Renal cortex interstitium (tissue), 15 donors: ENCODE data around the gene MYO1B. TPM values are rescaled to one million over a fixed set of nuclear protein-coding genes. Genes with fewer than 3 reads are reported as not detected.

ENCODE experiments used
- DNase-seq, 11 donors: peaks; one replicate each; pipeline ENCODE4 v3.0.0-alpha.2; 2013; ENCODE audit warnings: low read depth in 9 of 11, low spot score in 4 of 11; ENCODE audit errors: extremely low read depth in 1 of 11
- long read RNA-seq, 16 experiments: transcript quantifications; one replicate each; lab custom pipeline, GENCODE V29; 2026
- polyA plus RNA-seq, 3 donors: library from polyadenylated mRNA; unstranded; fragments of 120-200 nt; gene quantifications; one replicate each; pipeline ENCODE4 v1.2.1, GENCODE V29; 2013; ENCODE audit not compliant: insufficient read length in 3 of 3

The MYO1B gene
- polyA plus RNA-seq, result 100 to 1,000 TPM in 2 of 3 donors, 10 to 100 TPM in 1; 92.5 to 123 (median 118) TPM
- long read RNA-seq, donor 1, full-length matches to known transcripts, result 4 of 4 reads
- long read RNA-seq, donor 1, partial matches to known transcripts, result 0 of 4 reads
- long read RNA-seq, donor 1, other reads (novel, unspliced or antisense), result 0 of 4 reads
- long read RNA-seq, donor 2, full-length matches to known transcripts, result 3 of 3 reads
- long read RNA-seq, donor 2, partial matches to known transcripts, result 0 of 3 reads
- long read RNA-seq, donor 2, other reads (novel, unspliced or antisense), result 0 of 3 reads
- long read RNA-seq, donor 3, full-length matches to known transcripts, result 12 of 12 reads
- long read RNA-seq, donor 3, partial matches to known transcripts, result 0 of 12 reads
- long read RNA-seq, donor 3, other reads (novel, unspliced or antisense), result 0 of 12 reads
- long read RNA-seq, donor 4, full-length matches to known transcripts, result 9 of 14 reads
- long read RNA-seq, donor 4, partial matches to known transcripts, result 5 of 14 reads
- long read RNA-seq, donor 4, other reads (novel, unspliced or antisense), result 0 of 14 reads
- long read RNA-seq, donor 5, result 0 reads
- long read RNA-seq, donor 6, full-length matches to known transcripts, result 5 of 33 reads
- long read RNA-seq, donor 6, partial matches to known transcripts, result 28 of 33 reads
- long read RNA-seq, donor 6, other reads (novel, unspliced or antisense), result 0 of 33 reads
- long read RNA-seq, donor 7, full-length matches to known transcripts, result 9 of 14 reads
- long read RNA-seq, donor 7, partial matches to known transcripts, result 5 of 14 reads
- long read RNA-seq, donor 7, other reads (novel, unspliced or antisense), result 0 of 14 reads
- long read RNA-seq, donor 8, full-length matches to known transcripts, result 8 of 8 reads
- long read RNA-seq, donor 8, partial matches to known transcripts, result 0 of 8 reads
- long read RNA-seq, donor 8, other reads (novel, unspliced or antisense), result 0 of 8 reads
- long read RNA-seq, donor 9, full-length matches to known transcripts, result 4 of 23 reads
- long read RNA-seq, donor 9, partial matches to known transcripts, result 19 of 23 reads
- long read RNA-seq, donor 9, other reads (novel, unspliced or antisense), result 0 of 23 reads
- long read RNA-seq, donor 10, full-length matches to known transcripts, result 5 of 26 reads
- long read RNA-seq, donor 10, partial matches to known transcripts, result 21 of 26 reads
- long read RNA-seq, donor 10, other reads (novel, unspliced or antisense), result 0 of 26 reads
- long read RNA-seq, donor 11, full-length matches to known transcripts, result 4 of 4 reads
- long read RNA-seq, donor 11, partial matches to known transcripts, result 0 of 4 reads
- long read RNA-seq, donor 11, other reads (novel, unspliced or antisense), result 0 of 4 reads
- long read RNA-seq, donor 12, full-length matches to known transcripts, result 1 of 1 reads
- long read RNA-seq, donor 12, partial matches to known transcripts, result 0 of 1 reads
- long read RNA-seq, donor 12, other reads (novel, unspliced or antisense), result 0 of 1 reads
- long read RNA-seq, donor 13, full-length matches to known transcripts, result 7 of 22 reads
- long read RNA-seq, donor 13, partial matches to known transcripts, result 15 of 22 reads
- long read RNA-seq, donor 13, other reads (novel, unspliced or antisense), result 0 of 22 reads
- long read RNA-seq, donor 14, full-length matches to known transcripts, result 10 of 16 reads
- long read RNA-seq, donor 14, partial matches to known transcripts, result 6 of 16 reads
- long read RNA-seq, donor 14, other reads (novel, unspliced or antisense), result 0 of 16 reads
- long read RNA-seq, donor 15, full-length matches to known transcripts, result 5 of 15 reads
- long read RNA-seq, donor 15, partial matches to known transcripts, result 10 of 15 reads
- long read RNA-seq, donor 15, other reads (novel, unspliced or antisense), result 0 of 15 reads
- long read RNA-seq, donor 16, full-length matches to known transcripts, result 15 of 45 reads
- long read RNA-seq, donor 16, partial matches to known transcripts, result 30 of 45 reads
- long read RNA-seq, donor 16, other reads (novel, unspliced or antisense), result 0 of 45 reads

- DNase-seq, result peak in 8 of 11 donors; percentile 61 to 78 (median 72)
Measured at GRCh38 chr2:191245046-191245868, at the start of gene MYO1B. Gene MYO1B, plus strand, starts transcription at chr2:191245404. Its CDS starts 31,492 bp downstream, at chr2:191276896.

- no peak for DNase-seq
Measured at GRCh38 chr2:191197096-191197495, 48.1 kb upstream of the MYO1B start.

GRCh38 chr2:191198271-191198670, 46.9 kb upstream of the MYO1B start:
- DNase-seq, result no peak

DNA sequence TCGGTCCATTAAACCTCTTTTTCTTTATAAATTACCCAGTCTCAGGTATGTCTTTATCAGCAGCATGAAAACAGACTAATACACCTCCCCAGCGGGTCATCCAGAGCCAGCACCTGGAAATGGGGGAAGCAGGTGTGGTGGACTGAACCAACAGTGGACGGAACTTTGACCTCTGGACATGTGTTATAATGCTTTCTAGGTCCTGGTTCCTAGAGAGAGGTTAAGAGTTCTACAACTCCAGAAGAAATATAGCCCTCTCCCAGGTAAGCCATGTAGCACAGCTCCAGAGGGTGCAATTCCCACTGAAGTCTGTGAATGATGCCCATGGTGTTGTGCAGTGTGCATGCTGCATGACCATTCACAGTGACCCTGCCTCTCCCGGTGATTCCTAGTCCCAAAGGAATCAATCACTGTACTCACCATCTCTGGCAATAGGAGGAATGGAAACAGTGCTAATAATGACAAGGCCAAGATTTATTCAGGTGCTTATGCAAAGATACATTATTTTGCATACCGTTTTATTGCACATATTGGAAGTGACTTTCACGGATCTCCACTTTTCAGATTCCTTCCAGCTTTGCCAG, 45.2 kb upstream of the MYO1B start:
- DNase-seq, result no peak

- no peak for DNase-seq
Measured at GRCh38 chr2:191200910-191201309, 44.3 kb upstream of the MYO1B start.

GRCh38 chr2:191202209-191202721, 42.9 kb upstream of the MYO1B start:
- no peak for DNase-seq

GRCh38 chr2:191202881-191203397, 42.3 kb upstream of the MYO1B start:
- no peak for DNase-seq

GRCh38 chr2:191204433-191204832, 40.8 kb upstream of the MYO1B start:
- DNase-seq, result no peak

- DNase-seq, result no peak
Measured at GRCh38 chr2:191206613-191207471, 38.4 kb upstream of the MYO1B start.

GRCh38 chr2:191209340-191209739, 35.9 kb upstream of the MYO1B start:
- DNase-seq, result no peak

DNA sequence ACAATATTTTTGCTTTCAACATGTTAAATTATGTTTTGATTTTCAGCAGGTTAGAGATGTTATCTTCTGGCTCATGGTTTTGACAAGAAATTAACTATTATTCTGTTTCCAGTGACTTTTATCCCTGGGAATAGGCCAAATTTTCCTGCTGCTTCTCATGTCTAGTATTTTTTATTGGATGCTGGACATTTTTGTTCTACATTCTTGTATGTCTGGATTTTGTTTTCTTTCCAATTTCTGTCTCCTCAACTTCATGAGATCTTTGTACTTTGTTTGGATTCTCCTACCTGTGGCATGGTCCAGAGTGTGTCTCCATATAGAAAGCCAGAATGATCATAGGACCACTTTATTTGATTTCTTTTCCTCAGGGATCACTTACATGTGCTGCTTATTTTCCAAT, 33.1 kb upstream of the MYO1B start:
- no peak for DNase-seq

DNA sequence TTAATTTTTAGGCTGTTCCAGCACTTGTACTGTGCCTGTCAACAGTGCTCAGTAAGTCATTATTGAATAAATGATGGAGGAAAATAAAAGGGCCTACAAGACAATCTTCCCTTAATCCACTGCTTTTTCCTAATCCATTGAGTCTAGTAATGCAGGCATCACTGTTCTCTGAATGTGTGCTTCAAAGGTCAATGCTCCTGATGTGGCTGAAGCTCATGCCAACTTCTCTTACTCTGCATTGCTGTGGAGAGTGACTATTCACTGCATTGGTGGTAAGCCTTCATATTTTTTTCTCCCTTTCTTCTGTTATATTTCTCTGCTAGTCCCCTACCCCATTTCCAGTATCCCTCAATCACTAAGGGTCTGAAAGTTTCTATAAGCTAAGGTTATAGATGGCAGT, 31.9 kb upstream of the MYO1B start:
- no peak for DNase-seq

DNA sequence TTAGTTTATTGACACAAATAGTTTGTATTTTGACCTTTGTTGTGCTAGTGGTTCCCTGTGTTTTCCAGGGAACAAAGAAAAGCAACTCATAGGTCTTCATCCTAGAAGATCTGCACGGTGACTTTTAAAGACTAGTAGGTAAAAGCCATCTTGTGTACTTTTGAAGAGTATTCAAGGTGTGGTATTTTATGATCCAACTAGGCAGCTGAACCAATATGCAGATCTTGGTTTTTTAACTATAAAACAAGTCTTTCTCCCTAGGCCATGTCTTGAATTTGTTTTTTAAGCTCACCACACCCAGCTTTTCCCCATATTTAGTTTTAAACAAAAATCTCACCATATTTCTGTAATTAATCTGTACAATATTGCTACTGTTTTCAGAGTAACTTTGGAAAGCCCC, 30.0 kb upstream of the MYO1B start:
- DNase-seq, result no peak

DNA sequence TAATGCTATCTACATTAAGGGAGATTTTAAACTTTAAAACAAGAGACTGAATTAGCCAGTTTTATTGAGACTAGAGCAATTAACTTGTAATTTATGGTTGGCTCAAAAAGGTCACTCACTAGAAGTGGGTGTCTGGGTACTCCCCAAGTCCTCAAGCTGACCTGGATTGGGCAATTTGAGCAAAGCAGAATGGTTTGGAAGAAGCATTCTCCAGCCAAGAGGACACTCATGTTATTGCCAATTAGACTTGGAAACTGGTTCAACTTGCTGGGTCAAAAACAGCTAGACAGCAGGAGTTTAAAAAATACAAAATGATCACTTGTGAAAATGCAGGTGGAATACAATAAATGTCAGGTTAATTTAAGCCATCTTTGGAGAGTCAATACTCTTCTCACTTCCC, 29.5 kb upstream of the MYO1B start:
- no peak for DNase-seq

DNA sequence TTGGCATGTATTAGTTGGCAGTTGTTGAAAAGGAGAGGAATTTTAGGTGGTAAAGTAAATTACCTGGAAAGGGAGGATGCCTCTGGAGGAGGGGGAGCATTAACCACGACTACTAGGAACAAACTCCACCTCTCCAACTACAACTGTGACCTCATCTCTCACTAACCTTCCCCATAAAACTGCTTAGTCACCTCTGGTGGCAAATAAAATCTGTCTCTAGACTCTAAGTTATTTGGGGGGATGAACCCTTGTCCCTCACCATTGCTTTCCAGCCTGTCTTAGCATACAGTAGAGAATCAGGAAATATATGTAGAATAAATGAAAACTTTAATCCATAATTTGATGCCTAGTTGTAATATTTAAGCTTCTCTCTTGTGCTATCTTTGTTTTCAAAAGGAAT, 27.6 kb upstream of the MYO1B start:
- no peak for DNase-seq
